NT2/D1 (cell line): Measurements from ENCODE around the gene TUSC2.
A peak's percentile ranks its signal among the peaks of the same experiment; 100 is the strongest.

Source experiments
- DNase-seq: peaks from one replicate; pipeline ENCODE4 v3.0.0-alpha.2; 2011; ENCODE audit warnings: low read depth, low spot score
- H3K27me3 ChIP-seq: 2 replicates; pipeline ENCODE4 v1.6.0; 2011; ENCODE audit warnings: mild to moderate bottlenecking; ENCODE audit not compliant: insufficient read length, insufficient read depth
- H3K36me3 ChIP-seq: 2 replicates; pipeline ENCODE4 v1.6.1; 2011; ENCODE audit warnings: mild to moderate bottlenecking, low read length, mixed read lengths; ENCODE audit not compliant: insufficient read depth, insufficient read length
- H3K4me1 ChIP-seq: 2 replicates; pipeline ENCODE4 v1.5.1; 2011; ENCODE audit not compliant: insufficient read depth, insufficient read length
- H3K4me3 ChIP-seq: 2 replicates; pipeline ENCODE4 v1.5.1; 2011; ENCODE audit warnings: low read depth; ENCODE audit not compliant: insufficient read length
- H3K9ac ChIP-seq: 2 replicates; pipeline ENCODE4 v1.6.0; 2011; ENCODE audit warnings: low read depth; ENCODE audit not compliant: insufficient read length
- H3K9me3 ChIP-seq: 2 replicates; pipeline ENCODE4 v1.5.1; 2011; ENCODE audit warnings: mild to moderate bottlenecking, low read length; ENCODE audit not compliant: insufficient read depth
- SUZ12 ChIP-seq: IDR thresholded peaks from 2 replicates; pipeline ENCODE4 v1.6.1; 2011; ENCODE audit not compliant: insufficient read length, insufficient read depth; ENCODE audit errors: extremely low read depth
- YY1 ChIP-seq: IDR thresholded peaks from 2 replicates; pipeline ENCODE4 v1.6.1; 2011; ENCODE audit not compliant: insufficient read length, insufficient read depth
- ZNF274 ChIP-seq: IDR thresholded peaks from 2 replicates; pipeline ENCODE4 v1.6.1; 2011; ENCODE audit warnings: mild to moderate bottlenecking, low read depth, low read length

The TUSC2 gene

DNA sequence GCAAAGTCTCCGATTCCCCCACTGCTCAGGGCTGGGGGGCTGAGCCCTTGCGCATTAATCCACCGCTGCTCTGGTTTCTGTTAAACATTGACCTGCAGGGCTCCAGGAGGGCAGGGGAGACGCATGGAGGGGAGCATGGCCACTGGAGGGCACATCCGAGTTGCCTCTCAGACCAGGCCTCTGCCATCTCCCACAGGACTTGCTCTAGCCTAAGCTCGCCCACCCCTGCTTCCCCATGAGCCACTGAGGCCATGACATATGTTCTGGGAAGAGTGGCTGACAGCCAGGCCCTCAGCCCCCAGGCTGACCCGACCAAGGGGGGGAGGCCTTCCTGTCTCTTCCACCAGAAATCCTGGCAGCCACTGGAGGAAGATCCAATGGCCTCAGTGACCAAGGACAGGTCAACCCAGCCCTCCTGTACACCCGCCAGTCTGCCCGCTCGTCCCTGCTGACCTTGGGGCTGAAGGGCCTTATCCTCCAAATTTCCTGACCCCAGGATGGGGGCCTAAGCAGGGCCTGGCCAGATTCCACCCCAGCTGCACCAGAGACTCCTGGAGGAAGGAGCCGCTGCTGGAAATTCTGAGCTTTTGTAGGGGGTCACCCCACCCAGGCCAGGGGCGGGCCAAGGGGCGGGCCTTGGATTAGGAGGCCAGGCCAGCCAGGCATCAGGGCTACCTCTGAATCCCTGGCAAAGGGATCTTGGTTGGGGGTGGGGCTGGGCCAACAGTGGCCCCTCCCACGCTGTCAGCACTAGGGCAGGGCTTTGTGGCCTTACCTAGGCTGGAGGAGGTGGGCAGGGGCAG lies 24.8 kb downstream of the TUSC2 start, which contains the start of gene HYAL1:
HYAL1 (minus strand) TSS at position 562 of the 803 bp plus-strand sequence. CDS start 618 bp downstream, outside the sequence.
- Histone ChIP-seq H3K4me3 (peak within 1 kb of the TSS; percentile 31), H3K4me1 (peaks cover 20% of the 10 kb centered on the region), H3K27me3 (no peaks in the 10 kb centered on the region), H3K9me3 (peaks cover 24% of the 10 kb centered on the region), H3K36me3 (no peaks in the 10 kb centered on the region), H3K9ac (peak within 1 kb of the TSS; percentile 79)
- no peak for TF ChIP-seq ZNF274
- TF ChIP-seq YY1: no peak
- TF ChIP-seq SUZ12: no peak
- DNase-seq: no peak

DNA sequence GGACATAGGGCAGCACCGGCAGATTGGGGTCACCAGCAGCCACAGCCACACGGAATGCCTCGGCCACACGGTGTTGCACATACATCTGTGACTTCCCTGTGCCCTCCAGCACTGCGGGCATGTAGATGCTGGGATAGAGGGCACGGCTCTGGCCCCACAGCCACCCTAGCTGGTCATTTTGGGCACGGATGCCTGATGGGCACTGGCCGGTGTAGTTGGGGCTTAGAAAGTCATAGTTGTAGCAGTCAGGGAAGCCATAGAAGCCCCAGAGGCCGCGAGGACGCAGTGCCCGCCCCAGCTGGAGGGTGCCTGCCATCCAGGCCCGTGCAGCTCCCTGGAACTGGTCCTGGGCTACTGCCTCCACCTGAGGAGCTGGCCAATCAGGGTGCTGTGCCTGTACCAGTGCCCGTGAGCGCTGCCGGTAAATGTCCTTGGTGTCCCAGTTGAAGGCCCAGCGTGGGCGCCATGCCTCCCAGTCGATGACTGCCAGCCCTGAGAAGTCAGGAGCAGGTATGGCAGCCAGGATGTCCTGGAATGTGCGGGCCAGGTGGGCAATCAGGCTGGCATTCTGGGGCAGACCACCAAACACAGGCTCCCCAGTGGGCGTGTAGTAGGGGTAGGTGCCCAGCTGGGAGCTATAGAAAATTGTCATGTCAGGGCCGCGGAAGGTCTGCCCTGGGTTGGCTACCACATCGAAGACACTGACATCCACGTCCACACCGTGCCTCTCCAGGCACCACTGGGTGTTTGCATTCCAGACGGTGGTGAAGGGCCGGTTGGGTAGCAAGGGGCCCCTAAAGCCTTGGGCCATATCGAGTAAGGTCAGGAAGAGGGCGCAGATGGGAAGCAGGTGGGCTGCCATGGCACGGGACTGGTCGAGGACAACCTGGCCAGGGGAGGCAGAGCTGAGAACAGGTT lies 25.7 kb downstream of the TUSC2 start:
- peaks cover 1% of the 10 kb centered on the region for H3K36me3 ChIP-seq
- no peak overlapping the region for H3K4me3 ChIP-seq
- peak overlapping the region; percentile 79 for H3K9ac ChIP-seq
- H3K4me1 ChIP-seq: peaks cover 20% of the 10 kb centered on the region
- no peaks in the 10 kb centered on the region for H3K27me3 ChIP-seq
- DNase-seq: no peak
- no peak for TF ChIP-seq YY1
- peaks cover 16% of the 10 kb centered on the region for H3K9me3 ChIP-seq

DNA sequence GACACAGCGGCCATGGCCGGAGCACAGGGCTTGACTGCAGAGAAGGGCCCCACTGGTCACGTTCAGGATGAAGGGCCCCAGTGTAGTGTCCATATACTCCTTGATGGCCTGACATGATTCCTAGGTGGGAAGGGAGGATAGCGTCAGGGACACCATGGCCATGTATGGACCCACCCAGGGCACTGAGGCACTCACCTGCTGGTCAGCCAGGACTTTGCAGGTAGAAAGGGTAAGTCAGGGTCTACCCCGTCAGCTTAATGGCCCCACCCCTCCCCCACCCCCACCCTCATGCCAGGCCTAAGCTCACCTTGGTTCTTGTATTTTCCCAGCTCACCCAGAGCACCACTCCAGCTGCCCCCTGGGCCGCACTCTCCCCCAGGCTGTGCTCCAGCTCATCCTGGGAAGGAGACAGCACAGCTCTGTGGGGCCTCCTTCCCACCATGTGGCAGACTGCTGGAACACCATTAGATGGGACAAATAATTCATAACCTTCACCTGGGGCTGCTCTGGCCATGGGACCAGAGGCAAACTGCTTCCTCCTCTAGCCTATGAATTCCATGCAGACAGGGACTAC lies 27.3 kb downstream of the TUSC2 start:
- DNase-seq: no peak

DNA sequence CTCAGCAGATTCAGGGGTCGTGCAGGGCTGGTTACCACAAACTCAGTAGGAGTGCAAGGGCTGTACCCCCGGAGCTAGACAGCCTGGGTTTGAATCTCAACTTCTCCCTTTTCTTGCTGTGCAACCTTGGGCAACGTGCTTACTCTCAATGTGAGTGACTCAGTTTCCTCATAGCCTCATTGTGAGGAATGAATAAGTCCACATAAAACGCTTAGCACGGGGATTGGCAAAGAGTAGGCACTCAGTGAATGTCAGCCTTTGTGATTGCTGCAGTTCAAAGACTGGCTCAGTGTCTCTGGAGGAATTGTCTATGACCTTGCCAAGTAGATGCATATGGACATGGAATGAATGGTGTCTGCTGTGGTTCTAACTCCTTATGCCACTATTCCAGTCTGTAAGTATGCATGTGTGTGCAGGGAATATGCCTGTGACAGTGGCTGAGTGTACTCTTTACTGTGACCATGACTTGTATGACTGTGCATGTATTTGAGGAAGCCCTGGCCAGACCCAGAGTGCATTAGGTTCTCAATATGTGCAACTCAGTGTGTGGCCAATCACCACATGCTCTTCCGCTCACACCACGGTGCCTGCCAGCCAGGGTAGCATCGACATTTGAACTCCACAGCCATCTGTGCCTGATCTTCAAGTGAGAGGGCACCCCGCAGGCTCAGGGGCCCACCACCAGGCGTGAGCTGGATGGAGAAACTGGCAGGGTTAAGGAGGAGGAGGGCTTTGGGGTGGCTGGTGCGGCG lies 27.9 kb downstream of the TUSC2 start:
- H3K36me3 ChIP-seq: peaks cover 9% of the 10 kb centered on the region
- no peaks in the 10 kb centered on the region for H3K27me3 ChIP-seq
- no peak for DNase-seq
- no peak for TF ChIP-seq ZNF274
- peak overlapping the region; percentile 21 for H3K4me3 ChIP-seq
- H3K4me1 ChIP-seq: peaks cover 20% of the 10 kb centered on the region
- H3K9ac ChIP-seq: peak overlapping the region; percentile 75
- H3K9me3 ChIP-seq: no peaks in the 10 kb centered on the region

More for the DNA sequence above, 27.3 kb downstream of the TUSC2 start:
- no peak overlapping the region for H3K9ac ChIP-seq
- no peak overlapping the region for H3K4me3 ChIP-seq
- H3K27me3 ChIP-seq: no peaks in the 10 kb centered on the region
- H3K36me3 ChIP-seq: peaks cover 9% of the 10 kb centered on the region
- peaks cover 2% of the 10 kb centered on the region; the same call in 1 of the 2 replicates for H3K9me3 ChIP-seq
- peaks cover 20% of the 10 kb centered on the region for H3K4me1 ChIP-seq
- no peak for TF ChIP-seq SUZ12
- TF ChIP-seq ZNF274: no peak
- no peak for TF ChIP-seq YY1

DNA sequence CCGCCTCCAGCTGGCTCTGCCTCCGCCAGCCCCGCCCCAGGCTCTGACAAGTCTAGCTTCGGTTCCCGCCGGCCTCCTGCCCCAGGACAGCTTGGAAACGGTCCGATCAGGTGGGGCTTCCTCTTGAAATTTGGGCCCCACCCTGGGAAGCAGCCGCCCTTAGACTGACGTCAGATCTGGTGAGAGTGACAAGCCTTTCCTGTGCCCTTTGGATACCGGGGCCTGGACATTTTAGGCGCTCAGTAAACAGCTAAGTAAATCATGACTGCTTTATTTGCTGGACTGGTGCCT lies 28.4 kb downstream of the TUSC2 start:
- Histone ChIP-seq H3K36me3 (peaks cover 9% of the 10 kb centered on the region), H3K4me1 (peaks cover 20% of the 10 kb centered on the region), H3K4me3 (peak overlapping the region; percentile 21), H3K27me3 (no peaks in the 10 kb centered on the region), H3K9me3 (no peaks in the 10 kb centered on the region), H3K9ac (peak overlapping the region; percentile 75)
- no peak for DNase-seq
- TF ChIP-seq ZNF274 (no peak), YY1 (no peak)

DNA sequence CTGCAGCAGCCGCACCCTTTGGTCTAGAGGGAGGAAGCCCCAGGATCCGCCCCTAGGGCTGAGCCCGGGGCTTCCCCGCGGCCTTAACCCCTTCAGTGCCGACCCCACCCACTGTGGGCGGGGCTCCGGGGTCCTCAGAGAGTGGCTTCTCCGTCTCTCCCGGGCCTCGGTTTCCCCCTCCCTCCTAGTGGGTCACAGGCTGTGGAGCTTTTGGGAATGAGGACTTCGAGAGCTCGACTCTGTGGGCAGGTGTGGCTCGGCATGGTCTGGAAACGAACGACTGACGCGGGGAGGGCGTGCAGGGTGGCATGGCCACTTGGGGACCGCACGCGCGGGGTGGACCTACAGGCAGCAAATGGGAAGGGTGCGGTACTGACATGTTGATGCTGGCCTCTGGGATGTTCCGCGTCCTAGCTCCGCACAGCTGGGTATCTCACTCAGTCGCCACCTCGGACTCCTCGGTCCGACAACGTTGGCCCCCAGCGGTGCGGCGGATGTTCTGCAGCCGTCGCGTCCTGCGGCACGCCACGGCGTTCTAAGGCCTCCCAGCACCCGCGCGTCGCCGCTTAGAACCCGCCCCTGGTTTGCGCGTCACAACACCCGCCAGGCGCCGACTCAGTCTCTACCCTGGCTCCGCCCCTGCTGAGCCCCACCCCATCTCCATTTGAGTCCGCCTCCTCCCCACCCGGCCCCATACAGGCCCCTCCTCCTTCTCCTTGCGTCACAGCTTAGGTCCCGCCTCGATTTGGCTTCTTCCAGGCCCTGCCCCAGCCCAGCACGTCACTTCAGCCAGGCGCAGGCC lies 29.0 kb downstream of the TUSC2 start, which contains the start of the genes HYAL3 and NAA80:
HYAL3 (minus strand) TSS at position 570 of the 802 bp plus-strand sequence. CDS start 3,803 bp downstream, outside the sequence.
NAA80 (minus strand) TSS at position 570 of the 802 bp plus-strand sequence. CDS start 1,942 bp downstream, outside the sequence.
- Histone ChIP-seq H3K4me1 (peaks cover 20% of the 10 kb centered on the region), H3K9me3 (no peaks in the 10 kb centered on the region), H3K27me3 (no peaks in the 10 kb centered on the region), H3K36me3 (peaks cover 9% of the 10 kb centered on the region), H3K9ac (peak within 1 kb of the TSS; percentile 95), H3K4me3 (peak within 1 kb of the TSS; percentile 93)
- TF ChIP-seq YY1 (no peak), SUZ12 (no peak), ZNF274 (no peak)
- DNase-seq: peak; percentile 99
